ENCODE results near the gene CYP2U1. TPM values are rescaled to one million over a fixed set of nuclear protein-coding genes. Genes with fewer than 3 reads are reported as not detected.
"Not testable (repeated sequence)": the region's sequence is repeated elsewhere in the genome, so short reads cannot be mapped to it uniquely, and the experiment has no call there.

CYP2U1 gene
- total and polyA plus RNA-seq, 5 experiments from 2014 or later: 3.4 to 10.6 (median 5.6) TPM

- POLR2A ChIA-PET: no interaction called here
- Mint-ChIP-seq H3K4me1 (no peaks in the 10 kb centered on the region), H3K4me3 (no peak overlapping the region), H3K27ac (no peak overlapping the region), H3K9me3 (peaks cover 0 to 8% (median 0%) of the 10 kb centered on the region in 9 donors), H3K36me3 (peaks cover 0 to 7% (median 6%) of the 10 kb centered on the region in 3 donors), H3K27me3 (peaks cover 14 to 44% (median 21%) of the 10 kb centered on the region in 5 donors)
- no peak for DNase-seq
- ATAC-seq: no peak
These were observed 30.8 kb upstream of the CYP2U1 start for GRCh38 chr4:107900508-107900907.

GRCh38 chr4:107901213-107901934, 30.0 kb upstream of the CYP2U1 start:
- peaks cover 14 to 40% (median 19%) of the 10 kb centered on the region in 5 donors for H3K27me3 Mint-ChIP-seq
- POLR2A ChIA-PET: no interaction called here
- DNase-seq (no peak), ATAC-seq (no peak)
- H3K4me1 Mint-ChIP-seq: no peaks in the 10 kb centered on the region
- H3K27ac Mint-ChIP-seq: no peak overlapping the region
- peaks cover 0 to 7% (median 6%) of the 10 kb centered on the region in 3 donors for H3K36me3 Mint-ChIP-seq
- H3K4me3 Mint-ChIP-seq: no peak overlapping the region
- H3K9me3 Mint-ChIP-seq: peaks cover 0 to 8% (median 0%) of the 10 kb centered on the region in 9 donors

GRCh38 chr4:107902715-107903114, 28.6 kb upstream of the CYP2U1 start:
- Mint-ChIP-seq H3K4me1 (no peaks in the 10 kb centered on the region), H3K9me3 (peaks cover 0 to 8% (median 0%) of the 10 kb centered on the region in 9 donors), H3K27me3 (peaks cover 14 to 40% (median 19%) of the 10 kb centered on the region in 5 donors), H3K27ac (peak overlapping the region in 1 of 10 donors; percentile 31), H3K36me3 (peaks cover 0 to 7% (median 6%) of the 10 kb centered on the region in 3 donors), H3K4me3 (no peak overlapping the region)
- ATAC-seq (no peak), DNase-seq (no peak)
- POLR2A ChIA-PET: no interaction called here

- H3K36me3 Mint-ChIP-seq, POLR2A ChIA-PET, H3K4me3 Mint-ChIP-seq, ATAC-seq, H3K27ac Mint-ChIP-seq, H3K4me1 Mint-ChIP-seq, H3K9me3 Mint-ChIP-seq, DNase-seq: not testable (repeated sequence)
- H3K27me3 Mint-ChIP-seq: peaks cover 13 to 36% (median 15%) of the 10 kb centered on the region in 5 donors
These were observed 26.3 kb upstream of the CYP2U1 start for GRCh38 chr4:107905082-107905481.

GRCh38 chr4:107906458-107907100, 24.8 kb upstream of the CYP2U1 start:
- Mint-ChIP-seq H3K9me3 (peaks cover 0 to 8% (median 0%) of the 10 kb centered on the region in 9 donors), H3K27me3 (peaks cover 7 to 27% (median 9%) of the 10 kb centered on the region in 5 donors), H3K36me3 (peaks cover 0 to 7% (median 6%) of the 10 kb centered on the region in 3 donors), H3K27ac (no peak overlapping the region), H3K4me1 (no peaks in the 10 kb centered on the region), H3K4me3 (no peak overlapping the region)
- POLR2A ChIA-PET: no interaction called here
- DNase-seq (no peak), ATAC-seq (no peak)

- ATAC-seq (no peak), DNase-seq (no peak)
- POLR2A ChIA-PET: no interaction called here
- H3K4me3 Mint-ChIP-seq: no peak overlapping the region
- H3K4me1 Mint-ChIP-seq: peaks cover 0 to 4% (median 0%) of the 10 kb centered on the region in 4 donors
- H3K9me3 Mint-ChIP-seq: peaks cover 0 to 8% (median 0%) of the 10 kb centered on the region in 9 donors
- H3K36me3 Mint-ChIP-seq: peaks cover 0 to 7% (median 6%) of the 10 kb centered on the region in 3 donors
- H3K27ac Mint-ChIP-seq: no peak overlapping the region
- peaks cover 0 to 15% (median 4%) of the 10 kb centered on the region in 5 donors for H3K27me3 Mint-ChIP-seq
These were observed 23.0 kb upstream of the CYP2U1 start for GRCh38 chr4:107908377-107908776.

- ATAC-seq (peak; percentile 84 to 89), DNase-seq (peak in 8 of 10 donors; percentile 19 to 69 (median 57))
- POLR2A ChIA-PET: no interaction called here
- Mint-ChIP-seq H3K4me3 (no peak overlapping the region), H3K4me1 (peaks cover 0 to 4% (median 0%) of the 10 kb centered on the region in 4 donors), H3K9me3 (peaks cover 0 to under 1% (median 0%) of the 10 kb centered on the region in 9 donors), H3K27ac (no peak overlapping the region), H3K36me3 (peaks cover 0 to 1% (median 0%) of the 10 kb centered on the region in 3 donors), H3K27me3 (peaks cover 0 to 7% (median 0%) of the 10 kb centered on the region in 5 donors)
These were observed 18.0 kb upstream of the CYP2U1 start for GRCh38 chr4:107913283-107913899.

GRCh38 chr4:107915220-107915619, 16.1 kb upstream of the CYP2U1 start:
- ATAC-seq (no peak), DNase-seq (no peak)
- POLR2A ChIA-PET: no interaction called here
- peaks cover 0 to 17% (median 6%) of the 10 kb centered on the region in 9 donors for H3K9me3 Mint-ChIP-seq
- H3K4me1 Mint-ChIP-seq: peaks cover 0 to 4% (median 0%) of the 10 kb centered on the region in 4 donors
- H3K4me3 Mint-ChIP-seq: no peak overlapping the region
- H3K27me3 Mint-ChIP-seq: peaks cover 0 to 5% (median 0%) of the 10 kb centered on the region in 5 donors
- H3K36me3 Mint-ChIP-seq: peaks cover 0 to 15% (median 12%) of the 10 kb centered on the region in 3 donors
- H3K27ac Mint-ChIP-seq: no peak overlapping the region

GRCh38 chr4:107916623-107917022, 14.7 kb upstream of the CYP2U1 start:
- Mint-ChIP-seq H3K9me3 (peaks cover 0 to 22% (median 9%) of the 10 kb centered on the region in 9 donors), H3K27ac (no peak overlapping the region), H3K36me3 (peaks cover 0 to 22% (median 19%) of the 10 kb centered on the region in 3 donors), H3K4me1 (peaks cover 0 to 4% (median 0%) of the 10 kb centered on the region in 4 donors), H3K4me3 (no peak overlapping the region), H3K27me3 (peaks cover 0 to 6% (median 0%) of the 10 kb centered on the region in 5 donors)
- POLR2A ChIA-PET: no interaction called here
- no peak for DNase-seq
- ATAC-seq: no peak

- peaks cover 0 to 22% (median 9%) of the 10 kb centered on the region in 9 donors for H3K9me3 Mint-ChIP-seq
- H3K4me1 Mint-ChIP-seq: peaks cover 0 to 4% (median 0%) of the 10 kb centered on the region in 4 donors
- ATAC-seq: no peak
- H3K36me3 Mint-ChIP-seq: peaks cover 0 to 22% (median 19%) of the 10 kb centered on the region in 3 donors
- no peak for DNase-seq
- H3K4me3 Mint-ChIP-seq: no peak overlapping the region
- no peak overlapping the region for H3K27ac Mint-ChIP-seq
- POLR2A ChIA-PET: no interaction called here
- H3K27me3 Mint-ChIP-seq: peaks cover 0 to 6% (median 1%) of the 10 kb centered on the region in 5 donors
These were observed 13.8 kb upstream of the CYP2U1 start for GRCh38 chr4:107917500-107917899.

GRCh38 chr4:107922486-107923473, 8.6 kb upstream of the CYP2U1 start:
- H3K4me3 Mint-ChIP-seq: no peak overlapping the region
- POLR2A ChIA-PET: no interaction called here
- H3K4me1 Mint-ChIP-seq: no peaks in the 10 kb centered on the region
- H3K27ac Mint-ChIP-seq: no peak overlapping the region
- DNase-seq: no peak
- H3K27me3 Mint-ChIP-seq: peaks cover 0 to 8% (median 4%) of the 10 kb centered on the region in 5 donors
- H3K9me3 Mint-ChIP-seq: peaks cover 0 to 22% (median 9%) of the 10 kb centered on the region in 9 donors
- ATAC-seq: no peak
- peaks cover 0 to 22% (median 19%) of the 10 kb centered on the region in 3 donors for H3K36me3 Mint-ChIP-seq

- DNase-seq, H3K4me3 Mint-ChIP-seq, H3K27ac Mint-ChIP-seq, H3K36me3 Mint-ChIP-seq, ATAC-seq, H3K27me3 Mint-ChIP-seq, POLR2A ChIA-PET, H3K4me1 Mint-ChIP-seq, H3K9me3 Mint-ChIP-seq: not testable (repeated sequence)
These were observed 5.6 kb upstream of the CYP2U1 start for GRCh38 chr4:107925713-107926112.

Data from naive thymus-derived CD8-positive, alpha-beta T cell (primary cell).